Anterior cingulate cortex (tissue), 58 donors: ENCODE results near the gene SHOC2.
"Not testable (repeated sequence)": the region's sequence is repeated elsewhere in the genome, so short reads cannot be mapped to it uniquely, and the experiment has no call there.

Experiments used
- DNase-seq, 58 donors: peaks; one replicate each; lab custom pipeline; 2025; lab: John Stamatoyannopoulos, UW

SHOC2 gene

DNA sequence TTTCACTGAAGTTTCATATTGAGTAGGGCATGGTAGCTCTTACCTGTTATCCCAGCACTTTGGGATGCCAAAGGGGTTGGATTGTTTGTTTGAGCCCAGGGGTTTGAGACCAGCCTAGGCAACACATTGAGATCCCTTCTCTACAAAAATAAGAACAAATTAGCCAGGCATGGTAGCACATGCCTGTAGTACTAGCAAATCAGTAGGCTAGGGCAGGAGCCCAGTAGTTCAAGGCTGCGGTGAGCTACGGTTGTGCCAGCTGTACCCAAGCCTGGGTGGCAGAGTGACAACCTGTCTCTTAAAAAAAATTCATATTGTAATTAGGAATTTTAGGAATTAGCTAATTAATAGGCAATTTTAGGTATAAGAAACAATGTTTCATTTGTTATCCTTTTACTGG lies 18.4 kb upstream of the SHOC2 start:
- DNase-seq: no peak

GRCh38 chr10:110901954-110902819 lies 17.2 kb upstream of the SHOC2 start:
- DNase-seq: no peak

DNA sequence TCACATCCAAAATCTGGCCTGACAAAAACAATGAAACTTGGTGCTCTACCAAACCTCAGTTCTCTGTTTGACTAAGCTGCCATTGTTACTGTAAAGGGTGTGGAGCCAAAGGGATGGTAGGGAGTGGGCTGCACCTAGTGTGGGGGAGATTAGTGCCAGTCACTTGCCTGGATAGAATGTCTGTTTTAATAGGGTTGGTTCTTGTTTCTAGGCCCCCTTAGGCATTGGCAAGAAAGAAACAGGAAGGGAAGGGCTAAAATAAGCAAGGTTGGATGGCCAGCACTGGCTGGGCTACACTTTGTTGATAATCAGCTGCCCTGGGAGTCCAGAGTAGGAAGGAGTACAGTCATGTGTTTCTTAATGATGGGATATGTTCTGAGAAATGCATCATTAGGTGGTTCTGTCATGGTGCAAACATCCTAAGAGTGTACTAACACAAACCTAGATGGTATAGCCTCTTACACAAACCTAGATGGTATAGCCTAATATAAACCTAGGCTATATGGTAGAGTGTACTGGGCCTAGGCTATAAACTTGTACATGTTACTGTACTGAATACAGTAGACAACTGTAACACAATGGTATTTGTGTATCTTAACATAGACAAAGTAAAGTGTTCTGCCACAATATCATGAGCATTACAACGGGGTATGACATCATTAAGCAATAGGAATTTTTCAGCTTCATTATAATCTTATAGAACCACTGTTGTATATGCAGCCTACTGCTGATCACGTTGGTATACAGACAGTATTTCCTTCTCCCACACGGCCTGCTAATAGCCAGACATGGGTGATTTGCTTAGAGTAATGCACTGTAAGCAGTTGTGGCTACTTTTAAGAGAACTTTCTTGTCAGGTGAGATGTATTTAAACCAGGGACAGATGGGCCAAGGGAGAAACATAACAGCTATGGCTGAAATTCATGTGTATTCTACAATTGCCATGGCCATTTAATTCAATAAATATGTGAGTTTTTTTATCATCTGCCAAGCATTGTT lies 15.8 kb upstream of the SHOC2 start:
- DNase-seq: no peak

GRCh38 chr10:110910138-110910537 lies 9.3 kb upstream of the SHOC2 start:
- DNase-seq: no peak

GRCh38 chr10:110912374-110912773 lies 7.0 kb upstream of the SHOC2 start:
- DNase-seq: no peak

GRCh38 chr10:110914431-110914830 lies 5.0 kb upstream of the SHOC2 start:
- no peak for DNase-seq

DNA sequence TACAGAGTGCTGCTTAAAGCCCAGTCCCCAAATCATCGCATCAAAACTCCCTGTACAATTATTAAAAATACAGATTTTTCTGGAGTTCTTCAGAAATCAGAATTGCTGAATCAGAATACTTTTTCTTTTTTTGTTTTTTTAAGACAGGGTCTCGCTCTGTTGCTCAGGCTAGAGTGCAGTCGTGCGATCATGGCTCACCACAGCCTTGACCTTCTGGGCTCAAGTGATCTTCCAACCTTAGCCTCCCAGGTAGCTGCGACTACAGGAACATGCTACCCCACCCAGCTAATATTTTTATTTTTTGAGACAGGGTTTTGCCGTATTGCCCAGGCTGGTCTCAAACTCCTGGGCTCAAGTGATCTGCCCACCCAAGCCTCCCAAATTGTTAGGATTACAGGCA lies 4.4 kb upstream of the SHOC2 start:
- DNase-seq: no peak

- DNase-seq: not testable (repeated sequence)
Measured at GRCh38 chr10:110915600-110915999, 3.8 kb upstream of the SHOC2 start.

DNA sequence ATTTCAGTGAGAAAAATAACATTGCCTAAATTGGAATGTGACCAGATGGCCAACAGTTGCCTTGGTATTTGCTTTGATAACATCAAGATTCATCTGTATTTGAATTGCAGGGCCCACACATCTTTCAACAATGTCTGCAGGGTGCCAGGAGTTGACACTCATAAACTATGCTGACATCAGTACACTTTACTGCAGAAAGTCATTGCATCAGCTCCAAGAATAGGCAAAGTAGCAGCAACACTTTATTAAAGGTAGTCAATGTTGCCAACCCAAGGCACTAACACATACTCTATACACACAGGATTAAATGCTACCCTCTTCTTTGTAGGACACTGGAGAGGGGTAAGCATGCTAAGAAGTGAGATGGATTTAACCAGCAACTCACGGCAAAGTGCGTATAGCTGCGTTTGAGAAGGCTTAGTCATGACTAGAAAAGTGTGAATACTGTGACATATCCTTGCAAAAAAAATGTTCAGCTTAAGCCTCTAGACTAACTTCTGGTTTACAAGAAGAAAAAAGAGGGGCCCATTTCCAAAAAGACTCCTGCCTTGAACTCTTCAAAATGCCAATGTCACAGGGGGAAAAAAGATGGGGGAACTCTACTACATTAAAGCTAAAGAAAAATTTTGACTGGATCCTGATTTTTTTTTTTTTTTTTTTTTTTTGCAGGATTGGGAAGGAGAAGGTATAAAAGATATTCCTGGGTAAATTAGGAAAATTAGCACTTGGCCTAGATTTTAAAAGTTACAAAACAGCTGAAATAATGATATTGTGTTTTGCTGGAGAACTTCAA lies 2.7 kb upstream of the SHOC2 start:
- DNase-seq: peak in 2 of 58 donors; percentile 16 to 25

DNA sequence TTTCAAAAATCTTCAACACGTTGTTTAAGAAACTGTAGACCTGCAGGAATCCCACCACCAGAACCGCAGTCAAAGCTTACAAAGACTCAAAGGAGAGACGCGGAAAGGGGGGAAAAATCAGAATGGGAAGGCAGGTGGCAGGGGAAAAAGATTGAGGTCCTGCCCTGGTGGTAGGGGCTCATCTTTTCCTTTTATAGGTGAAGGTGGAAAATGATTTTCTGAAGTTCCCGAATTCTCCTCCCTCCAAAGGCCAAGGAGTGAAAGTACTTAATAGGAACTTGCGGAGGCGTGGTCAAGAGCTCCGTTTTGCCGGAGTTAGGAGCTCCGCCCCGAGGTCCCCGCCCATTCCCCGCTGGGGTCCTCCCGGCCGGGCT lies 1.1 kb upstream of the SHOC2 start:
- DNase-seq: peak in 6 of 58 donors; percentile 32 to 87 (median 79)

DNA sequence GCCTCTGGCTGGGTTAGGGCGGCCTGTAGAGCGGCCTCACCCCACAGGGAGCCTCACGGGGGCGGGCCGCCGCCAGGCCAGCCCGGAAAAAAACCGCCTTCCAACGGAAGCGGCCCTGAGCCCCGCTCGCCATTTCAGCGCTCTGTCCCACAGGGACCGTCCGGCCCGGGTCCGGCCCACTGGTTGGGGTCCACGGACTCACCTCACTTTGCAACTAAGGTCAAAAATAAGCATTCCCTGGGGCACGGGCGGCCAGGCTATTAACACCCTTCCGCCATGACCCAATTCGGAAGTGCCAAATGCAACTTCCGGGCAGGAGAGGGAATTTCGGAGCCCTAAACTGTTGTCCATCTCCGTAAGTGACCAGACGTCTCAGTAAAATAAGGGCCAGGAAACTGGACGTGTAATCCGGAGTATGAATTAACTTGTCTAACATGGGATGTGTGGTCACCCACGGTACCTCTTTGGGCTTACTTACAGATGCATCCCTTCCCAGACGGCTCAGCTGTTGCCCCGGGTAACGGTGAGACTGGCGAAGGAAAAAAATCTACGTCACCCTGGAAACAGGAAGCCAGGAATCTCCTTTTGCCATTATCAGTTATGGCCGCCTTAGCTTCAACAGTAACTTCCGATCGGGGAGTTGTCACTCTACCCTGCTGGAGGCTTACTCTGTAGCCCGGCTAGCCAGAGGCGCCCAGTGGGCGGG lies 608 bp upstream of the SHOC2 start, which contains the start of gene BBIP1:
Gene BBIP1, minus strand, starts transcription at position 538 of the 706 bp plus-strand sequence. CDS start 1,023 bp downstream, outside the sequence.
- DNase-seq: peak in 56 of 58 donors; percentile 57 to 100 (median 84)

GRCh38 chr10:110919971-110920881 lies 822 bp downstream of the SHOC2 start:
- DNase-seq: peak in 27 of 58 donors; percentile 1 to 50 (median 23)

DNA sequence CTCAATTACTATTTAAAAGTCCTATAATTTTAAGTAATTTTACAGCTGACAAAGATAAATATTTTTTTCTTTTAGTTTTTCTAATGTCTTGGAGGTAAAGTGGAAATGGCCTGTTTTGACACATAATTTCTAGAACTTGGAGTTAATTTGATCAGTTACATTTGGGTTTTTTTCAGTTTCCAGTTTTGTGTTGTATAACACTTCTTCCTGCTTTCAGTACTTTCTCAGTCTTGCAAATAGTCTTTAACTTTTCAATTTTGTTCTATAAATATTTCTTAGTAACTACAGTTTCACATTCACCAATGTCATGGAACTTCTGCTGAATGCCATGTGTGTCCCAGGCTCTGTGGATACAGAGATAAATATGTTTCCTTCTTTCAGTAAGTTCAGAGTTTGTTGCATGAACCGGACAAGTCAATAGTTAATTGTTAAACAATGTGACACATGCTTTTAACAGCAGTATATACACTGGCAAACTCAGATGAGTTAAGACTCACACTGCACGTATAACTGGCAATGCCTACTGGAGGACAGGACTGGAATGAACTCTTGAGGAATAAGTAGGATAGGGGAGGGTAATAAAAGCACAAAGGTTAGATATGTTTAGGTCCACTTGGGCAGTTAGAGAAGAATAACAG lies 4.6 kb downstream of the SHOC2 start:
- no peak for DNase-seq

- DNase-seq: no peak
Measured at GRCh38 chr10:110927461-110927860, 8.1 kb downstream of the SHOC2 start.

DNA sequence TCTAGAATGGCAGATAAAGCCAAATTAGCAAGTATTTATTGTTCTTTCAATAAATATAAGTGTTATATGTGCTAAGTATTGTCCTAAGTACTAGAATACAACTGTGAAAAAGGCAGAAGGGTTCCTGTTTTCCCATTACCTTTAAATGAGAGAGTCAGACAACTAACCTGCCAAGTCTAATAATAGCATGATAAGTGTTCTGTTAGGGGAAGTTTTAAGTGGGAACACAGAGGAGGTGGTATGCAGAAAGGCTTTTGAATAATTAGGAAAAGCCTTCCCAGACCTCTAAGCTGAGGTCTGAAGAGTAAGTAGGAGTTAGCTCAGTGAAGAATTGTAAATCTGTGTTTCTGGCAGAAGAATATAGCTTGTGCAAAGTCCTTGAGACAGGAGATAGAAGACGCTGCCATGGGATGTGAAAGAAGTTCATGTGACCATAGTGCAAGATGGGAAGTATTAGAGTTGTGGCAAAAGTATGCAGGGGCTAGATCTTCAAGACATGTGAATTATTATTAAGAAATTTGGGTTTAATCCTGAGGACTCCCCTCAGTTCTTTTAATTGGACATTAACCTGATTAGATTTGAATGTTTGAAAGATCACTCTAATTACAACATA lies 12.5 kb downstream of the SHOC2 start:
- DNase-seq: no peak

- DNase-seq: no peak
Measured at GRCh38 chr10:110932505-110933180, 13.2 kb downstream of the SHOC2 start.

- no peak for DNase-seq
Measured at GRCh38 chr10:110936757-110937156, 17.4 kb downstream of the SHOC2 start.
